ENCODE data around the gene PPTC7. TPM values are rescaled to one million over a fixed set of nuclear protein-coding genes. Genes with fewer than 3 reads are reported as not detected.
"Not testable (repeated sequence)": the region's sequence is repeated elsewhere in the genome, so short reads cannot be mapped to it uniquely, and the experiment has no call there.

Gene PPTC7
- total RNA-seq, 1 donor from 2014 or later: 11.4 TPM

GRCh38 chr12:110537605-110538409 is 45.3 kb downstream of the PPTC7 start:
- no peak for DNase-seq (ENCODE audit: extremely low read depth, low read depth, low spot score)

DNA sequence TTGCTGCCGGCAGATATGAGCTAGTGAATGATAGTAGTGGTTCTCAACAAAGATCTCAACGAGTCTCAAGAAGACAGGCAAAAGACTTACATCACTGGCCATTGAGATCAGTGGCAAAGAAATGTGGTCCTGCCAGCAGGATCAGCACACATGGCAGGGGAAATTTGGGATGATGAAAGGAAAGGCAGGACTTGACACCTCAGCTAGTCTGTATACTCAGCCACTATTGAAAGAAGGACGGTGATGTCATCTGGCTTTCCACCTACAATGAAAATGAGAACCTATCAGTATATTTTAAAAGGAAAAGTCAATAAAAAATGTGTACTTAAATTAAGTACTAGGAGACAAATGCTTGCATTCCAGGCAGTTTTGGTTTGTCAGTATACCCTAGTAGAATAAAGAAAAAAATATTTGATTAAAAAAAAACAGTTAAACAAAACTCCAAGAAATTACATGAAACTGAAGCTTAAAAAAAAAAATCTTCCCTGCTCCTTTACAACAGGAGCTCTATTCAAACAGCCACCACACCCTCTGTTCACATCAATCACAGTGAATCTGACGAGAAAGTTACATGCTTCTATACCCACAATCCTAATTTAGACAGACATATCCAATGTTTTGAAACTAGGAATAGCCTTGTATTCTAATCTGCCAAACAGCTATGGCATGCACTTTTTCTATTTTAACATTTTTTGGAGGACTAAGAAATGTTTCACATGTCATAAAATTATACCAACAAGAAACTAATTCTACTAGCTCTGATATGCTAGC is 46.1 kb downstream of the PPTC7 start:
- no peak for DNase-seq (ENCODE audit: extremely low read depth, low read depth, low spot score)

GRCh38 chr12:110534811-110535210 is 48.3 kb downstream of the PPTC7 start:
- no peak for DNase-seq (ENCODE audit: extremely low read depth, low read depth, low spot score)

- no peak for DNase-seq (ENCODE audit: extremely low read depth, low read depth, low spot score)
Observed at GRCh38 chr12:110533607-110534006, 49.5 kb downstream of the PPTC7 start.

- DNase-seq (ENCODE audit: extremely low read depth, low read depth, low spot score): no peak
Observed at GRCh38 chr12:110532644-110533043, 50.5 kb downstream of the PPTC7 start.

DNA sequence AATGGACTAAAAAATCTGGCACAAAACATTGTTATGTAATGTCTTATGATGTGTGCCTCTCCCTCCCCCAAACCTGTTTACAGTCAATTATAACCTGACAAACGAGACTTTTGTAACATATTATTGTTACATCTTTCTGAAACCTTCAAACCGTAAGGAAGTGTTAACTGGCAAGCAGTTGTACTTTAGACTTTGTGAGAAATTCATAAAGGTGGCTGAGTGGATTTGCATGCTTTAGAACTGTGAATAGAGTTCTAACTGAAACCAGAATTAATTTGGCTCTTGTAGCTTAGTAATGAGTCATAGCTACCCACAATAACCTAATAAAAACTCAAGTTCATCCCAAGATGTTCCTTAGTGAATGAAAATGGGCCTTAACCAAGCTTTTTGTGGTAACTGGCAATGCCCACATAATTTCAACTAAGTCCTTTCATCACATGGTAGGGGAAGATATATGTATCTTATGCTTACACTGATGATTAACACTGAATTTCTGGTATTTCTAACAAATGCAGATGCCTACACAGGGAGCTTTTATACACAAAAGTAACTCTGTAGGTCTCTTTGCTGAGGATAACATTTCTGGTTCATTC is 51.3 kb downstream of the PPTC7 start:
- DNase-seq (ENCODE audit: extremely low read depth, low read depth, low spot score): no peak

GRCh38 chr12:110530511-110530910 is 52.6 kb downstream of the PPTC7 start:
- no peak for DNase-seq (ENCODE audit: extremely low read depth, low read depth, low spot score)

DNA sequence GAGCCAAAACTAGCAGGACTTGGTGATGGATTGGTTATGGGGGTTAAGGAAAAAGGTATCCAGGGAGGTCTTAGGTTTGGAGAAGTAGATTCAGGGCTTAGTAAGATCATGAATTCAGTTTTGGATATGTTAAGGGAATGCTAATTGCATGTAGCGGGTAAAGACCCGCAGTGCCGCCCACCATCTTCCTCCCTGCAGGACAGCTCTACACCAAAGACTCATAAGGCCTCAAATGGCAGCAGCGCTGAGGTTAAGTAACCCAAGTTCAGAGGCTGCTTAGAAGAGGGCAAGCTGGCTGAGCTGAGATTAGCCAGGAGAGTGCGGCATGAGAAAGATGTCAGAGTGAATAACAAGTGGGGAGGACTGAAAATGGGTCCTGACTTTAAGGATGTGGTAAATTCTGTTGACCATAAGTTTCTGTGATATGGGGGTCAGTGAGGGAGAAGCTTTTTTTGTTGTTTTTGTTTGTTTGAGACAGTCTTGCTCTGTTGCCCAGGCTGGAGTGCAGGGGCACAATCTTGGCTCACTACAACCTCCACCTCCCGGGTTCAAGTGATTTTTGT is 54.8 kb downstream of the PPTC7 start:
- no peak for DNase-seq (ENCODE audit: extremely low read depth, low read depth, low spot score)

DNA sequence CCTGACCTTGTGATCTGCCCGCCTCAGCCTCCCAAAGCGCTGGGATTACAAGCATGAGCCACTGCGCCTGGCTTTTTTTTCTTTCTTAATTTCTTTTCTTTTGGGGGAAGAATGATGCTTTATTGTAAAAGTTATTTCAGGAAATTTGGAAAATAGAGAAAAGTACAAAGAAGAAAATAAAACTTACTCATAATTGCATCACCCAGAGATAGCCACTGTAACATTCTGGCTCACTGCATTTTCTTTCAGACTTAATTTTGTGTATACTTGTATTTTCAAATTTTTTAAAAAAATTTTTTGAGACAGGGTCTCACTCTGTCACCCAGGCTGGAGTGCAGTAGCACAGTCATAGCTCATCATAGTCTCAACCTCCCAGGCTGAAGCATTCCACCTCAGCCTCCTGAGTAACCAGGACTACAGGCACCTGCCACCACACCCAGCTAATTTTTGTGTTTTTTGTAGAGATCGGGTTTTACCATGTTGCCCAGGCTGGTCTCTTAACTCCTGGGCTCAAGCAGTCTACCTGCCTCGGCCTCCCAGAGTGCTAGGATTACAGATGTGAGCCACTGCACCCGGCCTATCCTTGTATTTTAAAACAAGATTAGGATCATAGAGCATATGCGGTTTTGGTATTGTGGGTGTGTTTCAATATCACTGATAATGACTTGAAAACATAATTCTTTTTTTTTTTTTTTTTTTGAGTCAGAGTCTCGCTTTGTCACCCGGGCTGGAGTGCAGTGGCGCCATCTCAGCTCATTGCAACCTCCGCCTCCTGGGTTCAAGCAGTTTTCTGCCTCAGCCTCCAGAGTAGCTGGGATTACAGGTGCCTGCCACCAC is 62.0 kb downstream of the PPTC7 start:
- DNase-seq (ENCODE audit: extremely low read depth, low read depth, low spot score): not testable (repeated sequence)

DNA sequence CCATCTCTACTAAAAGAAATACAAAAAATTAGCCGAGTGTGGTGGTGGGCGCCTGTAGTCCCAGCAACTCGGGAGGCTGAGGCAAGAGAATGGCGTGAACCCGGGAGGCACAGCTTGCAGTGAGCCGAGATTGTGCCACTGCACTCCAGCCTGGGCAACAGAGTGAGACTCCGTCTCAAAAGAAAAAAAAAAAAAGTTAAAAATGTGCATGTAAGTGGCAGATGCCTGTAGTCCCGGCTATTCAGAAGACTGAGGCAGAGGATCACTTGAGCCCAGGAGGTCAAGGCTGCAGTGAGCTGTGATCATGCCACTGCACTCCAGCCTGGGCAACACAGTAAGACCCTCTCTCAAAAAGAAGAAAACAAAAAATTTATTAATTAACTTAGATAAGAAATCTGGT is 65.1 kb downstream of the PPTC7 start:
- DNase-seq (ENCODE audit: extremely low read depth, low read depth, low spot score): not testable (repeated sequence)

GRCh38 chr12:110516995-110517394 is 66.1 kb downstream of the PPTC7 start:
- DNase-seq (ENCODE audit: extremely low read depth, low read depth, low spot score): no peak

DNA sequence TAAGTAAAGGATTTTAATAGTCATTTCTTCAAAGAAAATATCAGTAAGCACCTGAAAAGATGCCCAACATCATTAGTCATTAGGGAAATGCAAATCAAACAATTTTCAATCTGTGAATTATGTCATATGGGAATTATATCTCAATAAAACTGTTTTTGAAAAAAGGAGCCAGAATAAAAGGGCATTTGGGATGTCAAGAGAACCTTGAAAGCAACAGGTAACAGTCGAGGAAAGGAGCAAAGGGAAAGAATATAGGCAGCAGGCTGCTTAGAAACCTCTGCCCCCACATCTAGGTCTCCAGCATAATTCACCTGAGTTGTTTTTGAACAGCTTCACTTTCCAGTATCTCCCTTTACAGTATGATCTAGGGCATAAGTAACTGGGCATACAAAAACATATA is 68.8 kb downstream of the PPTC7 start:
- DNase-seq (ENCODE audit: extremely low read depth, low read depth, low spot score): no peak

- DNase-seq (ENCODE audit: extremely low read depth, low read depth, low spot score): no peak
Observed at GRCh38 chr12:110513842-110514241, 69.3 kb downstream of the PPTC7 start.

DNA sequence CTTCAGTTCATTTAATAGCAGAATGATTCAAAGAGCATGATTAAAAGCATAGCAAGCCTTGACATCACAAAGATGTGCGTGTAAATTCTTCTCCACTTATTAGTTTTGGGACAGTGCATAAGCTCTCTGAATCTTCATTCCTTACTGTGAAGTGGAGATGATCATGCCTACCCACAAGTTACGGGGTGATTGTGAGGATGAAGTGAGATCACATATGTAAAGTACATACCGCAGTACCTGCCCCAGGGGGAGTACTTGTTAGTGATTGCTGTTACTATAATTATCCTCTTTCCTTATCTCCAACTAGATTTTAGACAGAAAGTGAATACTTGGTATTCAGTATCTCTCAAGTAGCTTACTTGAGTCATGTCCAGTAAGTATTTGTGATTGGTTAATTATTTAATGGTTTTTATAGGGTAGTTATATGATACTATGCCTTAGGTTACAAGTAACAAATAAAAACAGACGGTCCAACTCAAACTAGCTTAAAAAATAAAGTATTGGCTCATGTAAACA is 75.0 kb downstream of the PPTC7 start:
- no peak for DNase-seq (ENCODE audit: extremely low read depth, low read depth, low spot score)

DNA sequence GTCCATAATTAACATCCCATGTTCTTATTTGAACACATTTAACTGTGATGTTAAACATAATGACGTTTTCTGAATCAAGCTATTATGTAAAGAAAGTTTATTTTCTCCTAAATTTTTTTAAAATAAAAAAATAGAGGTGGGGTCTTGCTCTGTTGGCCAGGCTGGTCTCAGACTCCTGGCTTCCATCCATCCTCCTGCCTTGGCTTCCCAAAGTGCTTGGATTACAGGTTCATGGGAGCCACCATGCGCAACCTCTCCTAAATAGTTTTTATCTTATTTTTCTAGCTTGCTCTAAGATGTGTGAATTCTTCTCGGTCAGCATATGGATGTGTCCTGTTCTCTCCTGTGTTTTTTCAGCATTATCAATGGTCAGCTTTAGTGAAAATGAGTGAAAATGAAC is 77.8 kb downstream of the PPTC7 start:
- no peak for DNase-seq (ENCODE audit: extremely low read depth, low read depth, low spot score)

DNA sequence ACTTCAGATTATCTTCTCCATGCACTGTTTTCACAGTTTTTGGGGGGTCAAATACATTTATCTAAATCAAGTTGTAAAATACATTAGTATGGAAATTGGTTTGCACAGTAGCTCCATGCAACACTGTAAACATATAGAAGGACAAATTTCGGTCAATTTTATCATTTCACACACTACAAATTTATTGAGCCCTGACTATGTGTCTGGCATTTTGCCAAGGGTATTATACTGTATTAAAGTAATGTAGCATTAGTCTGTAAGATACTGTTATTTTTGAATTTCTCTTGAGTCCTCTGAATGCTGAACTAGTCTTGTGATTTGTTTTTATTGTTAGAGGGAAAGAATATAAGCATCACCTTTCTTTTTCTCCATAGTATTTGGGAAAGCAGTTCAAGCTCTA is 79.7 kb downstream of the PPTC7 start:
- no peak for DNase-seq (ENCODE audit: extremely low read depth, low read depth, low spot score)

DNA sequence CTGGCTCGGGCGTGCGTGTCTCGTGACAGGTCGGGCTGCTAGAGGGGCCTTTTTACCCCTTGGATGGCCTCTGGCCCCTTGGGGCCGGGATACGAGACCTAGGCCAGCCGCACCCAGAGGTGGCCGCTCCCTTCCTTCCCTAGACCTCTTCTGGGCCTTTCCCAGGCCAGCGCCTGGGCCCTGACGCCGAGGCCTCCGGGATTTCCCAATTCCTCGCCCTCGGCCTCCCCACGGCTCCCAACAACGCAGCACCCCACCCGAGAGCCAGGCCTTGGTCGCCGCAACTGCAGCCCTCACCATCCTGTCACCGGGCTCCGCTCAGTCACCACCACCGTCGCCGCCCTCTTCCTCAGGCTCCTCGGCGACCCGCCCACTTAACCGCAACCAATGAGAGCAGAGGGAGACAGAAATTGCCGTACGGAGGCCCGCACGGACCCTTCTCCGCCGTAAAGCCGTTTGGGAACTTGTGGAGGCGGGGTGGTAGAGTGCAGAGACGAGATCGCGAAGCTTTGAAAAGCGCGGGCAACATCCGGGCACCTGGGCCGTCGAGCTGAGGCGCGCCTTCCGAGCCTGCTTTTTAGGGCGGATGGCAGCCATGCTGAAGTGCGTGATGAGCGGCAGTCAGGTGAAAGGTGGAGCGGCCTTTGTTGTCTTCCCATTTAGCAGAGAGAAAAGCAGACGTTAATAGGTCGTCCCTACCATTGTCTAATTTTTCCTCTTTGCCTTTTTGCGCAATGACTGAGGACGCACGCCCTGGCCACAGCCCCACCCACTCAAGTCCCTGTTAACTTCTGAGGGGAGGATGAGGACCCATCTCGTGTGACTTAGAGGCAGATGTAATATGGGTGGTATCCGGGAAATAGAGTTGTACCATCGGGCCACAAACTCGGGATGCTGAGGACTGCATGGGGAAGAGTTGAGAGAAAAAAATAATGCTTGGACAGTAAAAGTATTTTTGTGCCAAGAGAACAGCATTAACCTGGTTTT is 81.1 kb downstream of the PPTC7 start, which contains the start of the genes RAD9B and VPS29:
Gene RAD9B, plus strand, starts transcription at position 580 of the 987 bp plus-strand sequence. Its CDS starts 7 bp downstream, at position 587.
Gene VPS29, minus strand, starts transcription at position 360 of the 987 bp plus-strand sequence. Its CDS starts 60 bp downstream, at position 300.
- peak; percentile 75 for DNase-seq (ENCODE audit: extremely low read depth, low read depth, low spot score)

GRCh38 chr12:110501399-110501751 is 81.7 kb downstream of the PPTC7 start:
- DNase-seq (ENCODE audit: extremely low read depth, low read depth, low spot score): no peak

All from glomerular endothelial cell (primary cell).